Measurements from ENCODE around the gene ADGRG1.

DNA sequence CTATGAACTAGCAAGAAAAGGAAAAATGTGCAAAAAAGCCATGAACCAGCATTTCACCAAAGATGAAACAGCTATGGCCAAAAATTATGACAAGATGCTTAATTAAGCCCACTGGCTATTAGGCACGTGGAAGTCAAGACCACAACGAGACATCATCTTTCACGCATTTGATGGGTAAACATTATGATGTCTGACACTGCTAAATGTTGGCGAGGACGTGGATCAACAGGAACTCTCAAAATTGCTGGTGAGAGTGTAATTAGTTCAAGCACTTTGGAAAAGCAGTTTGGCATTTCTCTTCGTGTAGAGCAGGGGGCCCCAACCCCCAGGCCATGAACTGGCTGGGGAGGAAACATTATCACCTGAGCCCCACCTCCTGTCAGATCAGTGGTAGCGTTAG is 39.6 kb upstream of the ADGRG1 start:
- TF ChIP-seq, protein P1, sequence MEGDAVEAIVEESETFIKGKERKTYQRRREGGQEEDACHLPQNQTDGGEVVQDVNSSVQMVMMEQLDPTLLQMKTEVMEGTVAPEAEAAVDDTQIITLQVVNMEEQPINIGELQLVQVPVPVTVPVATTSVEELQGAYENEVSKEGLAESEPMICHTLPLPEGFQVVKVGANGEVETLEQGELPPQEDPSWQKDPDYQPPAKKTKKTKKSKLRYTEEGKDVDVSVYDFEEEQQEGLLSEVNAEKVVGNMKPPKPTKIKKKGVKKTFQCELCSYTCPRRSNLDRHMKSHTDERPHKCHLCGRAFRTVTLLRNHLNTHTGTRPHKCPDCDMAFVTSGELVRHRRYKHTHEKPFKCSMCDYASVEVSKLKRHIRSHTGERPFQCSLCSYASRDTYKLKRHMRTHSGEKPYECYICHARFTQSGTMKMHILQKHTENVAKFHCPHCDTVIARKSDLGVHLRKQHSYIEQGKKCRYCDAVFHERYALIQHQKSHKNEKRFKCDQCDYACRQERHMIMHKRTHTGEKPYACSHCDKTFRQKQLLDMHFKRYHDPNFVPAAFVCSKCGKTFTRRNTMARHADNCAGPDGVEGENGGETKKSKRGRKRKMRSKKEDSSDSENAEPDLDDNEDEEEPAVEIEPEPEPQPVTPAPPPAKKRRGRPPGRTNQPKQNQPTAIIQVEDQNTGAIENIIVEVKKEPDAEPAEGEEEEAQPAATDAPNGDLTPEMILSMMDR (IDR thresholded peaks at IDR 0.05; ENCODE audit: poor library complexity): no peak
- no peak for TF ChIP-seq EZH2phosphoT487 (IDR thresholded peaks at IDR 0.05; ENCODE audit: low read depth, severe bottlenecking, unreplicated experiment)
- TF ChIP-seq EZH2 (IDR thresholded peaks at IDR 0.05; ENCODE audit: borderline replicate concordance): no peak
